GM12878 (cell line): ENCODE data around the gene NKTR. TPM values are rescaled to one million over a fixed set of nuclear protein-coding genes. Genes with fewer than 3 reads are reported as not detected.

Experiments used
- ATF7 ChIP-seq: fragments of 450-650 bp; IDR thresholded peaks from 2 replicates; pipeline ENCODE4 v1.6.1; 2016; ENCODE audit warnings: low read depth, mild to moderate bottlenecking
- CHD4 ChIP-seq: fragments of 200-600 bp; sonication (generic); IDR thresholded peaks from 2 replicates; pipeline ENCODE4 v1.6.1; 2016; ENCODE audit warnings: mild to moderate bottlenecking
- CREM ChIP-seq: IDR thresholded peaks from 2 replicates; pipeline ENCODE4 v1.6.1; 2014; ENCODE audit warnings: antibody characterized with exemption, low read depth
- E2F4 ChIP-seq: IDR thresholded peaks from 2 replicates; pipeline ENCODE4 v1.6.1; 2012; ENCODE audit warnings: low read depth, low read length, improper control_type of control experiment
- E2F8 ChIP-seq: fragments of 450-650 bp; IDR thresholded peaks from 2 replicates; pipeline ENCODE4 v1.6.1; 2018; ENCODE audit warnings: mild to moderate bottlenecking, low read depth, moderate library complexity; ENCODE audit not compliant: partially characterized antibody
- EED ChIP-seq: sonication (generic); IDR thresholded peaks from 2 replicates; pipeline ENCODE4 v1.6.1; 2016; ENCODE audit warnings: antibody characterized with exemption, low read depth
- EGR1 ChIP-seq, 2 experiments: IDR thresholded peaks; 1 replicate in 1 of 2; 2 replicates in 1 of 2; pipeline ENCODE4 v1.6.1; 2011 to 2012; ENCODE audit warnings: low read depth in 2 of 2, low read length in 2 of 2, borderline replicate concordance in 1 of 2, mild to moderate bottlenecking in 1 of 2, moderate library complexity in 1 of 2
- FOXM1 ChIP-seq: IDR thresholded peaks from 2 replicates; pipeline ENCODE4 v1.6.1; 2012; ENCODE audit warnings: low read depth, mild to moderate bottlenecking, inconsistent platforms, low read length, moderate library complexity
- GABPA ChIP-seq: IDR thresholded peaks from 2 replicates; pipeline ENCODE4 v1.6.1; 2014; ENCODE audit warnings: antibody characterized with exemption, low read depth, mild to moderate bottlenecking, inconsistent platforms
- HSF1 ChIP-seq: fragments of 150-350 bp; IDR thresholded peaks from 2 replicates; pipeline ENCODE4 v1.6.1; 2014; ENCODE audit warnings: mild to moderate bottlenecking, low read depth, low read length
- KAT2A ChIP-seq: conservative IDR thresholded peaks from 2 replicates; pipeline ENCODE4 v1.6.1; 2011; ENCODE audit warnings: low read depth, low read length; ENCODE audit not compliant: control insufficient read depth
- MEF2B ChIP-seq: fragments of 450-650 bp; IDR thresholded peaks from 2 replicates; pipeline ENCODE4 v1.6.1; 2018; ENCODE audit warnings: mild to moderate bottlenecking, moderate library complexity; ENCODE audit not compliant: partially characterized antibody, poor library complexity, severe bottlenecking
- NFXL1 ChIP-seq: fragments of 450-650 bp; IDR thresholded peaks from 2 replicates; pipeline ENCODE4 v1.6.1; 2017; ENCODE audit warnings: antibody characterized with exemption, mild to moderate bottlenecking, borderline replicate concordance
- NR2C2 ChIP-seq: IDR thresholded peaks from 2 replicates; pipeline ENCODE4 v1.6.1; 2011; ENCODE audit warnings: borderline replicate concordance, low read depth; ENCODE audit not compliant: control insufficient read depth, insufficient read length
- POU2F2 ChIP-seq: IDR thresholded peaks from 3 replicates; pipeline ENCODE4 v1.6.1; 2011; ENCODE audit warnings: low read depth, mild to moderate bottlenecking, low read length, borderline replicate concordance
- RBBP5 ChIP-seq: fragments of 200-600 bp; sonication (generic); conservative IDR thresholded peaks from 2 replicates; pipeline ENCODE4 v1.6.1; 2016
- SREBF2 ChIP-seq: IDR thresholded peaks from 2 replicates; pipeline ENCODE4 v1.6.1; 2012; ENCODE audit warnings: mild to moderate bottlenecking, low read length
- TCF7 ChIP-seq: IDR thresholded peaks from 2 replicates; pipeline ENCODE4 v1.6.1; 2014; ENCODE audit warnings: antibody characterized with exemption, borderline replicate concordance
- YY1 ChIP-seq: IDR thresholded peaks from 2 replicates; pipeline ENCODE4 v1.6.1; 2011; ENCODE audit warnings: low read depth, mild to moderate bottlenecking, low read length
- ZNF687 ChIP-seq: fragments of 450-650 bp; IDR thresholded peaks from 2 replicates; pipeline ENCODE4 v1.6.1; 2017; ENCODE audit warnings: mild to moderate bottlenecking, moderate library complexity
- polyA plus RNA-seq, 11 experiments: library from polyadenylated mRNA; depleted of rRNA in 4 of 11; unstranded in 6 of 11; stranded (reverse) in 5 of 11; fragments of >200 nt; fragmentation: Nextera tagmentation in 4 of 11; fragmentation: Illumina TruSeq in 1 of 11; extraction: Ambion mirVana in 4 of 11; extraction: Trizol in 1 of 11; gene quantifications; 1 replicate in 1 of 11; 2 replicates in 10 of 11; pipeline versions ENCODE4 v1.2.1 to v1.2.3, GENCODE V29; 2011 to 2016; ENCODE audit warnings: inconsistent platforms in 2 of 11, missing spikeins in 2 of 11, low read depth in 1 of 11
- total RNA-seq, 4 experiments: library from RNA; depleted of rRNA in 3 of 4; stranded (reverse); fragments of >200 nt in 3 of 4; fragmentation: Illumina TruSeq in 1 of 4; extraction: Trizol in 1 of 4; gene quantifications; 2 replicates each; pipeline versions ENCODE4 v1.2.1 to v1.2.3, GENCODE V29; 2013 to 2021

NKTR gene
- total and polyA plus RNA-seq, 10 of the 15 experiments (the other 5 are each of a cell fraction or from before 2014, with no cell fraction given) = 15.3 to 91.9 (median 55.3) TPM

- TF ChIP-seq MEF2B (no peak), ATF7 (peak; percentile 98), KAT2A (no peak), CHD4 (no peak), FOXM1 (no peak), SREBF2 (no peak), E2F4 (peak; percentile 29; the same call in 1 of the 2 replicates), TCF7 (no peak; the same call in 1 of the 2 replicates), GABPA (no peak), E2F8 (peak; percentile 26), YY1 (peak; percentile 36; the same call in 1 of the 2 replicates), NR2C2 (no peak), CREM (0 out of 2 replicates have a peak, but pooled peaks have one; percentile 49), EGR1 (IDR thresholded peaks at IDR 0.05; ENCODE audit: borderline replicate concordance in 1 of 2, low read depth in 2 of 2, low read length in 2 of 2) (peak; percentile 99 to 100), POU2F2 (peak; percentile 42), EED (no peak), RBBP5 (no peak), NFXL1 (no peak), ZNF687 (peak; percentile 71), HSF1 (no peak)
Measured at GRCh38 chr3:42600111-42600957, at the start of gene NKTR (continued).
